Superior temporal gyrus (tissue), 1 donor: ENCODE measurements around the gene SLC23A3.

Experiments
- DNase-seq: peaks from one replicate; pipeline ENCODE4 v3.0.0-alpha.2; 2016; ENCODE audit errors: extremely low spot score

SLC23A3 gene

DNA sequence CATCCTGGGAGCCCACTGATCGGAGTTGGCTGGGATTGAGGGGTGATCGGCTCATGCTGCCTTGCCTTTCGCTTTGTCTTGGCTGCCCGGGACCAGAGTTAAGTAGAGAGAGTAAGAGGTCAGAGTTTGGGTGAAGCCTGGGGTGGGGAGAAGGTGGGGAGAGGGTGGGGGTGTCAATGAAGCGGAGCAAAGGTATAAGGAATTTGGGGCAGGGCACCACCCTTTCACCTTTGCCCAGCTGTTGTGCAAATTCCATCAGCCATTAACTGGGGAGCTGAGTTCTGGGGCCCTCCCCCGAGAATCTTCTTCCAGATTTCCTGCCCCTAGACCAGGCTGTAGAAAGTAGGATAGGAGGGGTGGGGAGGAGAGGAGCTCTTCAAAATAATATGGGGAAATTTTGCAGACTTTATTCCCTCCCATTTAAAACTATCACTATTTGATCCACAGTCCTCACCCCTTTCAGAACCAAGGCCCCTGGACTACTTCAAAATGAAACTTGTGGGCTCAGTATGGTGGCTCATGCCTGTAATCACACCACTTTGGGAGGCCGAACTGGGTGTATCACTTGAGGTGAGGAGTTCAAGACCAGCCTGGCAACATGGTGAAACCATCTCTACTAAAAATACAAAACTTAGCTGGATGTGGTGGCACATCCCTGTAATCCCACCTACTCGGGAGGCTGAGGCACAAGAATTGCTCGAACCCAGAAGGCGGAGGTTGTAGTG, at the start of gene SLC23A3:
Gene SLC23A3, minus strand, starts transcription at position 100 of the 725 bp plus-strand sequence. Its CDS starts 45 bp downstream, at position 55.
- no peak for DNase-seq

DNA sequence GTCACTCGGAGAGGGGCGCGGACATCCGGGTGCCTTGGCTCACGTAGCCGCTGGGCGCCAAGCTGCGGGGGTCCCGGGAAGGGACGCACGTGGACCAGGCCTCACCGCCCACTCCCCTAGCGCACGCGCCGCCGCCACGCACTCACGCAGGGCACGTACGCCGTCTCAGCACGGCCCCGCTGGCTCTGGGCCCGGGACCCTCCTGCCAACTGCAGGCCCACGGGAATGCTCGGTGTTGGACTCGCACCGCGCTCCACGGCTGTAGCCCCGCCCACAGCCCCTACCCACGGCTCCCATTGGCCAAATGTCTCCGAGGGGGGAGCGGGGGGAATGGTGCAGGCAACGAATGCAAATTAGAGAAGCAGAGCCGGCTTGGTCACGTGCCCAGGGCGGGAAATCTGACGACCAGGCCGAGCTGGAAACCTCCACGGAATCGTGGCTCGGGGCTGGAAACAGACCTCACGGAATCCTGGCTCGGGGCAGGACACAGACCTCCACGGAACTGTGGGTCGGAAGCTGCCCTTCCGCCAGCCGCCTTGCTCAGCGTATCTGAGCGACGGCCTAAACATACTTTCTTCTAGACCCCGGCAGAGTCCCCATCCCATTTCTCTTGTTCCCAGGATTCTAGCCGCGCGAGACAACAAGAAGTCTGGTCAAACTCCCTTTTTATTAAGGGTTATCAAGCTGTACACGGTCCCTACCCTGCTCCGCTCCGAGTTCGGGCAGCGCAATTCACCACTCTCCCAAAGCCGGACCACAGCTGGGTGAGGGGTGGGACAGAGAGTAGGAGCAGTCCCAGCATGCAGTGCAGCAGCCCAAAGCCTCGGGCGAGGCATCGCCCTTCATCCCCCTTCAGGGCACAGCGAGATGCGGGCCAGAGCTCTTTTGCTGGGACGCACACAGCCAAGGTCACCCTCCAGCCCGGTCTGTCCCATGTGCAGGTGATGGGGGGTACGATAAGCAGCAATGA, 49.2 kb upstream of the SLC23A3 start, which contains the start of gene ABCB6:
Gene ABCB6, minus strand, starts transcription at position 227 of the 970 bp plus-strand sequence. CDS start 285 bp downstream, outside the sequence.
- peak; percentile 97 for DNase-seq

DNA sequence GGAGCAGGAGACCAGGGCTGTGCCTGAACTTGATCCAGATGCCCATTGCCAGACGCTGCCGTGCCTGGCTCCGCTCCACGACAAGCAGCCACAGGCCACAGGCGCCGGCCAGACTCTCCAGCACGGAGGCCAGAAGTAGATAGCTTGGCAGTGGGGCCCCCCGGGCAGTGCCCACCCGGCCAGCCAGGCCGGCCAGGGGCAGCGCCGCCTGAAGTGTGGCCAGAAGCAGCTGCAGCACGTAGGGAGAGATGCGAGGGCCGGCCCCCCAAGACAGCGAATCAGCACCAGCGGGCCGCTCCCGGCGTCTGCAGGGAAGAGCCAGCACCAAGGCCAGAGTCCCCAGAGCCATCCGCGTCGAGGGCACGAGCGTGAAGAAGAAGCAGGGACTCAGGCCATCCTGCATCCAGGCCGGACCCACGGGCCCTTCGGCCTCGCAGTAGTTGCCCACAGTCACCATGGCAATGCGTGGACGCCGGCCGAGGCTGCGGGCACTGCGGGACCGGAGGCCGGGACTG, 48.4 kb upstream of the SLC23A3 start:
- no peak for DNase-seq

GRCh38 chr2:219216535-219216915, 46.7 kb upstream of the SLC23A3 start:
- DNase-seq: no peak

DNA sequence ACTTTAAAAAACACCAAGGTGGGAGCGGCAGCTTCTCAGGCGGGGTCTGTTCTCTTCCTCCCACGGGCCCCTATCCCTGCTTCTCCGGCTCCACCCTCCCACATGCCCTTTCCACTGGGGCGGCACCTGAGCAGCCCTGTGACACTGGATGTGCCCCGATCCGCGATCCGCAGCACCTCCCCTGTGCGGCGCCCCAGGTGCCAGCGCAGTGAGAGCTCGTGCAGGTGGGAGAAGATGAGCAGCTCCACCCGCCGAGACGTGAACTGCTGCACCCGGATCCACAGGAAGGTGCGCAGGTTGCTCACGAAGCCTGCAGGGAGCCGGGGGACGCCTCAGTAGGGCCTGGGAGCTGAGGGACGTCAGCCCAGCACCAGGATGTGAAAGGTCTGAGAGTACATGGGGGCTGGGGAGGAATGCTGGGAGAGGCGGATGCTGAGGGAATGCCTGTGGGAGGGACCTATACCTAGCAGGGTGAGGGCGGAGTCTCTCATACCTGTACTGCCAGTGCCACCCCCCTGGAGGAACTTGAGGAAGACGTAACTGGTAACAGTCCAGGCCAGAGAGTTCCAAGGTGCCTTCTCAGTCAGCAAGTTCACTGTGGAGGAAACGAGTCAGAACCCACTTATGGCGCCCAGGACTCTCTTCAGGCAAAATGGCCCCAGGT, 46.2 kb upstream of the SLC23A3 start:
- no peak for DNase-seq

GRCh38 chr2:219214786-219215185, 45.0 kb upstream of the SLC23A3 start:
- DNase-seq: no peak

GRCh38 chr2:219214141-219214540, 44.3 kb upstream of the SLC23A3 start:
- DNase-seq: no peak

GRCh38 chr2:219213486-219214071, 43.8 kb upstream of the SLC23A3 start:
- no peak for DNase-seq

DNA sequence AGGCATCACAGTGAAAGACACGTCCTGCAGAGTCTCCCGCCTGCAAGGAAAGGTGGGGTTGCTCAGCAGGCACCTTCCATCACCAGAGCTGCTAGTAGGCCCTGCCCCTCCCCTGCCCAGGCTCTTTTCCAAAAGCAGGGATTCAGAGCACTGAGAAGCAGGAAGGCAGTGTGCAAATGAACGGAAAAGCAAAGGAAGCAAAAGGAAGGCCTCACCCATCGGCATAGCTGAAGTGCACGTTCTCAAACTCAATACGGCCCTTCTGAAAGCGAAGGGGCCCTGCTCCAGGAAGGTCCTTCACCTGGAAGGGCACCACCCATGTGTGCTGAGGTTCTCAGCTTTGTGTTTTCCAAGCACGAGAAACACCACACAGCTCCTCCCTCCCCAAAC, 43.2 kb upstream of the SLC23A3 start:
- no peak for DNase-seq

DNA sequence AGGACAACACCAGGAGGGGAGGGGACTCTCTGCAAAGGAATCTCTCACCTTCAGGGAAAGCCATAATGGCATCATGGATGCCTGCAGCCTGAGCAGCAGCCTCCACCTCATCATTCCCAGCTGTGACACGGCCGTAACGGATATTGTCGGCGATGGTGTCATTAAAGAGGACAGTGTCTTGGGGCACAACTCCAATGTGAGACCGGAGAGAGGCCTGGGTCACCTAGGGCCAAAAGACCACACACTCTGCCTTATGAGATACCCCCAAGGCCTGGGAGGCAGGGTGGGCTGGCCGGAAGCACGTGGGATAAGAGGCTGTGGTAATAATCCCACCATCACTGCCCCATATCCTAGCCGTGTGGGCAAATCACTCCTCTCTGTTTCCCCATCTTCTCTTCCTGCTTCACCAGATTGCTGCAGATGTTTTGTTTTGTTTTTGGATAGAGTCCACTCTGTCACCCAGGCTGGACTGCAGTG, 41.1 kb upstream of the SLC23A3 start:
- DNase-seq: no peak

- DNase-seq: no peak
Measured at GRCh38 chr2:219210196-219210885, 40.5 kb upstream of the SLC23A3 start.

DNA sequence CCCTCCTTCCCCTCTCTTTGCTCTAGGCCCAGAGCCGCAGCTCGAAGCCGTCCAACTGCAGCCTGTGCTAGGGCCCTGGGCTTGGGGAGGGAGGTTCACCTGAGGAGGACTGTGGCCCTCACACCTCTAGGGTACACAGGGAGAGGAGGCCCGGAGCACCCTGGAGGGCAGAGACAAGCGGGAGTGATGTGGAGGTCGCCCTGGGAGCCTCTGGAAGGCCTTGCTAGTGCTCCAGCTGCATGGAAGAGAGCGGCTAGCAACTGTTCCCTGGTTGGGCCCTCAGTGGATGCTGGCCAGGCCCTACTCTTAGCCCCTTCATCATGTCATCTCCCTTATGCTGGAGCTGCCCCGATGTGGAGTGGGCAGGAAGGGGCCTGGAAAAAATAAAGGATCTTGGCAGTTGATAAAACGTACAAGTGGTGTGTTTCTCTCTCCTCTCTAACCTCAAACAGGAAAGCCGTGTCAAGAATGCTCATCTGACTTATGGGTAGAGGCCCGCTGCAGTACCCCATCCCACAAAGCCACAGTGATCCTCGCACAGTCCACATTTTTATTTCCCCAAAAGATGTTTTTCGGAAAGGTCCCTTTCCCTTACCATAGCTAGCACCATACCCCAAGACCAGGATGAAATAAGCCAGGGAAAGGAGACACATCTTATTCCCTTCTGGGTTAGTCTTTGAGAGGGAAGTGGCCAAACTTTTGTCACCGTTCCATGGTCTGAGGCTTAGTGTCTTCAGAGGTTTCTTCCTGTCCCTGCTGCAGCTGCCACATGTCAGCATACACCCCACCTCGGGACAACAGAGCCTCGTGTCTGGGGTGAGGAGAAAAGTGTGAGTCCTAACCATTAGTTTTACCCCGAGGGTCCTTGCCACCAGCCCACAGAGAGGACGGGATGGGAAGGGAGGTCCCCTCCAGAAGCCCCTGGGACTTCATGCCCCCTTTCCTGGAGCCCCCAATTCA, 39.7 kb upstream of the SLC23A3 start:
- no peak for DNase-seq

- DNase-seq: no peak
Measured at GRCh38 chr2:219207884-219208740, 38.3 kb upstream of the SLC23A3 start.

- peak; percentile 54 for DNase-seq
Measured at GRCh38 chr2:219207134-219207883, 37.5 kb upstream of the SLC23A3 start.

DNA sequence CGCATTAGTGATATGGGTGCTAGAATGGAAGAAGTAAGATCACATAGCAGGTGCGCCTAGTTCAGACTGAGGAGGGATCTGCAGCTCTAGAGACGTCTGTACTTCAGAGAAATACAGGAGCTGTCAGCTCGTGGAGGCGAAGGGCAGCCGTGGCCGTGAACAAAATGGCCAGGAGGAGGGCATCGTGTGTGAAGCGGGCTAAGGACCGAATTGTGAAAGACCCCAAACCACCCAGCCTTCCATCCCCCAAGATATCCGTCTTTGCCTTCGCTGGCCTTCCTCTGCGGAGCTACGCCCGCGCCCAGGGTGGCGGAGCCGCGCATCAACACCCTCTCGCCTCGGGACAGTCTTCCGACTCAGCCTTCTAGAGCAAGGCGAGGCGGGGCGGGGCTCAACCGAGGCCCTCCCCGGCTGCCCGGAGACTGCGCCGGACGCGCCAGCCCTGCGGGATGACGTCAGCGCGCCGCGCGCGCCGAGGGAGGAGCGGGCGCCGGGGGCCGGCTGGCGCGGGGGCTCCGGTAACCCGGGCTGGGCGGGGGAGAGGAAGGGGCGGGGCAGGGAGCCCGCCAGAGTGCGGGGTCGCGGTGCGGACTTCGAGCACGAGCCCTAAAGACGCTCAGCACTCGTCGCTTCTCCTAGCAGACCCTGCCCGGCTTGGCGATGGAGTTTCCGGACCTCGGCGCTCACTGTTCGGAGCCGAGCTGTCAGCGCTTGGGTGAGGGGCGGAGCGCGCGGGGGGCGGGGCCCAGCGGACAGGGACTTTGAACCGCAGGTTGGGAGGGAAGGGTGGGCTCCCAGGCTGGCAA, 36.7 kb upstream of the SLC23A3 start, which contains the start of gene ZFAND2B:
Gene ZFAND2B, plus strand, starts transcription at position 455 of the 806 bp plus-strand sequence. Its CDS starts 206 bp downstream, at position 661.
- peak; percentile 94 for DNase-seq

- DNase-seq: no peak
Measured at GRCh38 chr2:219205981-219206327, 36.1 kb upstream of the SLC23A3 start.

DNA sequence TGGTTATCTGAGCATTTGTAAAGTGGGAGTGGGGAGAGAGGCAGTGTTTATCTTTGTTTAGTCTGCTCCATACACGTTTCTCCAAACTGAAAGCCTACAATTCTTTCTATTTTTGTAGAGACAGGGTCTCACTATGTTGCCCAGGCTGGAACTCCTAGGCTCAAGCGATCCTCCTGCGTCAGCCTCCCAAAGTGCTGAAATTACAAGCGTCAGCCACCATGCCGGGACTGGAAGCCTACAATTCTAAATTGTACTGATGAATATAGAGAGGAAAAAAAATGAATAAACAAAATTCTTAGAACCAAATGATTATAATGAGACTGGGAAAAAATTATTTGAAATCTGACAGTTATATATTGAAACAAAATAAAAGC, 35.3 kb upstream of the SLC23A3 start:
- no peak for DNase-seq
